GM12878 (cell line): ENCODE results near the gene PTPRN2. TPM values are rescaled to one million over a fixed set of nuclear protein-coding genes. Genes with fewer than 3 reads are reported as not detected.

Experiments used
- ATAC-seq: fragments of 200-7000 bp; cut with Tn5 transposase; 3 replicates; pipeline ENCODE4 v1.9.1; 2020; ENCODE audit warnings: mild to moderate bottlenecking, moderate library complexity
- BruUV-seq: library from RNA; stranded (reverse); fragments of 400-500 nt; replicated peaks from 2 replicates; lab custom pipeline; 2021; lab: Mats Ljungman, UMichigan
- CTCF ChIA-PET: fragments of 300-600 bp; sonication (Branson Sonifier 250); formaldehyde crosslinking; extraction: SDS; loops from one replicate; lab custom pipeline; 2021; ENCODE audit warnings: inconsistent platforms; lab: Yijun Ruan, JAX
- POLR2A ChIA-PET: fragments of 350-600 bp; formaldehyde crosslinking; extraction: SDS; loops from one replicate; lab custom pipeline; 2021; ENCODE audit warnings: inconsistent platforms; lab: Charles Lee
- RAD21 ChIA-PET: fragments of 300-600 bp; sonication (Branson Sonifier 250); formaldehyde crosslinking; loops from one replicate; lab custom pipeline; 2023; ENCODE audit warnings: antibody characterized with exemption; ENCODE audit not compliant: unreplicated experiment; lab: Charles Lee
- SMC1A ChIA-PET: fragments of 300-600 bp; sonication (Branson Sonifier 250); formaldehyde crosslinking; loops from one replicate; lab custom pipeline; 2023; ENCODE audit not compliant: unreplicated experiment, uncharacterized antibody; lab: Charles Lee
- DNase-seq: peaks from one replicate; pipeline ENCODE4 v3.0.0-alpha.2; 2011; ENCODE audit warnings: low read depth, low spot score
- FAIRE-seq: peaks from 3 replicates; lab custom pipeline; 2011; peaks lifted over from hg19 to GRCh38; lab: Jason Lieb, UNC
- H2AFZ ChIP-seq: 2 replicates; pipeline ENCODE4 v1.6.0; 2011; ENCODE audit warnings: low read depth, low read length, control low read depth; ENCODE audit not compliant: control insufficient read depth
- H3K27ac ChIP-seq: 2 replicates; pipeline ENCODE4 v1.5.1; 2011; ENCODE audit warnings: control low read depth; ENCODE audit not compliant: control insufficient read depth, insufficient read depth
- H3K27me3 ChIP-seq, 2 experiments: replicated peaks in 1 of 2; 2 replicates each; pipeline versions ENCODE4 v1.6.0 to v1.6.1; 2011; ENCODE audit warnings: low read length in 1 of 2; ENCODE audit not compliant: control insufficient read depth in 2 of 2, insufficient read depth in 2 of 2
- H3K36me3 ChIP-seq, 2 experiments: 2 replicates each; pipeline ENCODE4 v1.5.1; 2011; ENCODE audit warnings: low read length in 1 of 2; ENCODE audit not compliant: control insufficient read depth in 2 of 2, insufficient read depth in 2 of 2
- H3K4me1 ChIP-seq: 2 replicates; pipeline ENCODE4 v1.6.1; 2011; ENCODE audit warnings: mild to moderate bottlenecking, low read length, moderate library complexity, mixed read lengths; ENCODE audit not compliant: control insufficient read depth, insufficient read depth
- H3K4me2 ChIP-seq: 2 replicates; pipeline ENCODE4 v1.6.0; 2011; ENCODE audit warnings: control low read depth; ENCODE audit not compliant: control insufficient read depth, insufficient read depth
- H3K4me3 ChIP-seq: fragments of 200-600 bp; sonication (generic); 2 replicates; pipeline ENCODE4 v1.5.1; 2016
- H3K79me2 ChIP-seq: 2 replicates; pipeline ENCODE4 v1.6.0; 2011; ENCODE audit warnings: low read length; ENCODE audit not compliant: control insufficient read depth, insufficient read depth
- H3K9ac ChIP-seq: 2 replicates; pipeline ENCODE4 v1.8.0; 2011; ENCODE audit warnings: low read length, control low read depth, mixed read lengths; ENCODE audit not compliant: control insufficient read depth, insufficient read depth
- H3K9me3 ChIP-seq: replicated peaks from 3 replicates; pipeline ENCODE4 v1.5.1; 2011; ENCODE audit warnings: mild to moderate bottlenecking, low read length; ENCODE audit not compliant: control insufficient read depth, insufficient read depth
- H4K20me1 ChIP-seq: 2 replicates; pipeline ENCODE4 v1.6.0; 2011; ENCODE audit not compliant: control insufficient read depth, insufficient read depth
- BCLAF1 ChIP-seq: fragments of 450-650 bp; IDR thresholded peaks from 2 replicates; pipeline ENCODE4 v1.6.1; 2017; ENCODE audit warnings: antibody characterized with exemption, mild to moderate bottlenecking, moderate library complexity
- BMI1 ChIP-seq: fragments of 450-650 bp; IDR thresholded peaks from 2 replicates; pipeline ENCODE4 v1.6.1; 2016; ENCODE audit warnings: mild to moderate bottlenecking, moderate library complexity, borderline replicate concordance
- E4F1 ChIP-seq: fragments of 450-650 bp; IDR thresholded peaks from 2 replicates; pipeline ENCODE4 v1.6.1; 2018; ENCODE audit warnings: borderline replicate concordance, mild to moderate bottlenecking; ENCODE audit not compliant: partially characterized antibody
- EP300 ChIP-seq, 2 experiments: fragments of 150-350 bp in 1 of 2; IDR thresholded peaks; 2 replicates each; pipeline ENCODE4 v1.6.1; 2011 to 2012; ENCODE audit warnings: low read depth in 2 of 2, low read length in 2 of 2, borderline replicate concordance in 1 of 2, improper control_type of control experiment in 1 of 2, inconsistent platforms in 1 of 2; ENCODE audit not compliant: control insufficient read depth in 1 of 2
- JUNB ChIP-seq: IDR thresholded peaks from 2 replicates; pipeline ENCODE4 v1.6.1; 2016; ENCODE audit warnings: antibody characterized with exemption, mild to moderate bottlenecking
- MYC ChIP-seq: IDR thresholded peaks from 2 replicates; pipeline ENCODE4 v1.6.1; 2011; ENCODE audit warnings: mild to moderate bottlenecking, low read length, moderate library complexity, inconsistent platforms; ENCODE audit not compliant: insufficient read depth, insufficient replicate concordance, insufficient read length, severe bottlenecking
- RB1 ChIP-seq: fragments of 450-650 bp; formaldehyde crosslinking; IDR thresholded peaks from 2 replicates; pipeline ENCODE4 v1.6.1; 2017; ENCODE audit warnings: mild to moderate bottlenecking, borderline replicate concordance
- SMC3 ChIP-seq: IDR thresholded peaks from 2 replicates; pipeline ENCODE4 v1.6.1; 2011; ENCODE audit warnings: low read length, improper control_type of control experiment, borderline replicate concordance
- SP1 ChIP-seq: IDR thresholded peaks from one replicate; pipeline ENCODE4 v1.6.1; 2011; ENCODE audit warnings: low read depth, low read length
- ZBTB33 ChIP-seq: fragments of 450-650 bp; IDR thresholded peaks from 2 replicates; pipeline ENCODE4 v1.6.1; 2017; ENCODE audit warnings: mild to moderate bottlenecking
- WGBS: methylation state at CpG from one replicate; pipeline ENCODE4 v1.1.6; 2016; ENCODE audit warnings: low lambda C conversion rate; ENCODE audit not compliant: insufficient replicate concordance, insufficient coverage; ENCODE audit errors: missing lambda C conversion rate; 5-methylcytosine and 5-hydroxymethylcytosine counted together
- in situ Hi-C: fragments of 300-500 bp; cut with MboI; formaldehyde crosslinking; loops from 9 replicates; pipeline ENCODE4 v1.14.3; 2018; ENCODE audit warnings: mixed read lengths
- intact Hi-C: fragments of 100-400 bp; cut with micrococcal nuclease; formaldehyde crosslinking; loops from one replicate; pipeline ENCODE4 v1.14.2; 2022; ENCODE audit not compliant: unreplicated experiment
- polyA plus RNA-seq, 11 experiments: library from polyadenylated mRNA; depleted of rRNA in 4 of 11; unstranded in 6 of 11; stranded (reverse) in 5 of 11; fragments of >200 nt; fragmentation: Nextera tagmentation in 4 of 11; fragmentation: Illumina TruSeq in 1 of 11; extraction: Ambion mirVana in 4 of 11; extraction: Trizol in 1 of 11; gene quantifications; 1 replicate in 1 of 11; 2 replicates in 10 of 11; pipeline versions ENCODE4 v1.2.1 to v1.2.3, GENCODE V29; 2011 to 2016; ENCODE audit warnings: inconsistent platforms in 2 of 11, missing spikeins in 2 of 11, low read depth in 1 of 11
- total RNA-seq, 4 experiments: library from RNA; depleted of rRNA in 3 of 4; stranded (reverse); fragments of >200 nt in 3 of 4; fragmentation: Illumina TruSeq in 1 of 4; extraction: Trizol in 1 of 4; gene quantifications; 2 replicates each; pipeline versions ENCODE4 v1.2.1 to v1.2.3, GENCODE V29; 2013 to 2021
- TF ChIP-seq, protein P1 (sequence below): fragments of 450-650 bp; formaldehyde crosslinking; IDR thresholded peaks from 2 replicates; pipeline ENCODE4 v1.4.0; 2022; ENCODE audit warnings: mild to moderate bottlenecking, moderate library complexity

Gene PTPRN2
- total and polyA plus RNA-seq, 10 of the 15 experiments (the other 5 are each of a cell fraction or from before 2014, with no cell fraction given), result 5.4 TPM; not detected in 9

GRCh38 chr7:157676456-157677255, 911.0 kb downstream of the PTPRN2 start:
- RAD21 ChIA-PET, result no interaction called here
- no peak for DNase-seq

More at GRCh38 chr7:157676456-157677255, 911.0 kb downstream of the PTPRN2 start:
- H3K27ac ChIP-seq, result no peak overlapping the region
- intact Hi-C loops, result no loop called here
- H3K9ac ChIP-seq, result no peak overlapping the region
- BruUV-seq, result no TSS peak
- no peaks in the 10 kb centered on the region for H3K36me3 ChIP-seq
- H3K27me3 ChIP-seq, result no peaks in the 10 kb centered on the region
- POLR2A ChIA-PET, result no interaction called here
- H3K9me3 ChIP-seq, result no peaks in the 10 kb centered on the region; the same call in 2 of the 3 replicates
- in situ Hi-C loops, result no loop called here
- H2AFZ ChIP-seq, result no peak overlapping the region
- no peaks in the 10 kb centered on the region for H3K79me2 ChIP-seq
- no peak for FAIRE-seq
- WGBS, result 19% methylated on average over 19 of the region's 19 CpGs
- SMC1A ChIA-PET, result no interaction called here
- H3K4me2 ChIP-seq, result no peak overlapping the region
- H3K4me3 ChIP-seq, result no peak overlapping the region
- TF ChIP-seq E4F1 (no peak), BMI1 (no peak), SMC3 (no peak), EP300 (IDR thresholded peaks at IDR 0.05; ENCODE audit: borderline replicate concordance in 1 of 2, control insufficient read depth in 1 of 2, low read depth in 2 of 2, low read length in 2 of 2) (no peak), ZBTB33 (no peak), MYC (no peak), BCLAF1 (no peak), JUNB (no peak), RB1 (no peak), SP1 (no peak)
- TF ChIP-seq, protein P1, sequence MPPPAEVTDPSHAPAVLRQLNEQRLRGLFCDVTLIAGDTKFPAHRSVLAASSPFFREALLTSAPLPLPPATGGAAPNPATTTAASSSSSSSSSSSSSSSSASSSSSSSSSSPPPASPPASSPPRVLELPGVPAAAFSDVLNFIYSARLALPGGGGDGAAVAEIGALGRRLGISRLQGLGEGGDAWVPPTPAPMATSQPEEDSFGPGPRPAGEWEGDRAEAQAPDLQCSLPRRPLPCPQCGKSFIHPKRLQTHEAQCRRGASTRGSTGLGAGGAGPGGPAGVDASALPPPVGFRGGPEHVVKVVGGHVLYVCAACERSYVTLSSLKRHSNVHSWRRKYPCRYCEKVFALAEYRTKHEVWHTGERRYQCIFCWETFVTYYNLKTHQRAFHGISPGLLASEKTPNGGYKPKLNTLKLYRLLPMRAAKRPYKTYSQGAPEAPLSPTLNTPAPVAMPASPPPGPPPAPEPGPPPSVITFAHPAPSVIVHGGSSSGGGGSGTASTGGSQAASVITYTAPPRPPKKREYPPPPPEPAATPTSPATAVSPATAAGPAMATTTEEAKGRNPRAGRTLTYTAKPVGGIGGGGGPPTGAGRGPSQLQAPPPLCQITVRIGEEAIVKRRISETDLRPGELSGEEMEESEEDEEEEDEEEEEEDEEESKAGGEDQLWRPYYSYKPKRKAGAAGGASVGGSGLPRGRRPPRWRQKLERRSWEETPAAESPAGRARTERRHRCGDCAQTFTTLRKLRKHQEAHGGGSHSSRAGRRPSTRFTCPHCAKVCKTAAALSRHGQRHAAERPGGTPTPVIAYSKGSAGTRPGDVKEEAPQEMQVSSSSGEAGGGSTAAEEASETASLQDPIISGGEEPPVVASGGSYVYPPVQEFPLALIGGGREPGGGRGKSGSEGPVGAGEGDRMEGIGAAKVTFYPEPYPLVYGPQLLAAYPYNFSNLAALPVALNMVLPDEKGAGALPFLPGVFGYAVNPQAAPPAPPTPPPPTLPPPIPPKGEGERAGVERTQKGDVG (CRISPR knock-in tag), result no peak
- CTCF ChIA-PET, result no interaction called here
- H3K4me1 ChIP-seq, result no peaks in the 10 kb centered on the region
- no peak for ATAC-seq
- H4K20me1 ChIP-seq, result no peaks in the 10 kb centered on the region
